ENCODE data around the gene FBXW12. TPM values are rescaled to one million over a fixed set of nuclear protein-coding genes. Genes with fewer than 3 reads are reported as not detected.

Gene FBXW12
- total RNA-seq, 1 experiment from 2014 or later: not detected

GRCh38 chr3:48405343-48405881, 33.4 kb downstream of the FBXW12 start:
- intact Hi-C loops (cut with micrococcal nuclease; ENCODE audit: unreplicated experiment): no loop called here
- Mint-ChIP-seq H3K36me3 (ENCODE audit: insufficient read depth, unreplicated experiment) (peaks cover 38% of the 10 kb centered on the region), H3K4me1 (ENCODE audit: low read depth, unreplicated experiment) (peaks cover 13% of the 10 kb centered on the region), H3K4me3 (ENCODE audit: low read depth, unreplicated experiment) (no peak overlapping the region), H3K27ac (ENCODE audit: unreplicated experiment) (no peak overlapping the region), H3K27me3 (ENCODE audit: unreplicated experiment) (no peaks in the 10 kb centered on the region), H3K9me3 (ENCODE audit: low read depth, unreplicated experiment) (no peaks in the 10 kb centered on the region)
- BruUV-seq (replicated peaks): no TSS peak
- DNase-seq: no peak
- CTCF ChIA-PET: interaction anchor here (1.7 kb wide), 1 partner anchor 31 kb away, joined by 5 read pairs; no protein-coding TSS in a partner anchor
- TF ChIP-seq, protein P1, sequence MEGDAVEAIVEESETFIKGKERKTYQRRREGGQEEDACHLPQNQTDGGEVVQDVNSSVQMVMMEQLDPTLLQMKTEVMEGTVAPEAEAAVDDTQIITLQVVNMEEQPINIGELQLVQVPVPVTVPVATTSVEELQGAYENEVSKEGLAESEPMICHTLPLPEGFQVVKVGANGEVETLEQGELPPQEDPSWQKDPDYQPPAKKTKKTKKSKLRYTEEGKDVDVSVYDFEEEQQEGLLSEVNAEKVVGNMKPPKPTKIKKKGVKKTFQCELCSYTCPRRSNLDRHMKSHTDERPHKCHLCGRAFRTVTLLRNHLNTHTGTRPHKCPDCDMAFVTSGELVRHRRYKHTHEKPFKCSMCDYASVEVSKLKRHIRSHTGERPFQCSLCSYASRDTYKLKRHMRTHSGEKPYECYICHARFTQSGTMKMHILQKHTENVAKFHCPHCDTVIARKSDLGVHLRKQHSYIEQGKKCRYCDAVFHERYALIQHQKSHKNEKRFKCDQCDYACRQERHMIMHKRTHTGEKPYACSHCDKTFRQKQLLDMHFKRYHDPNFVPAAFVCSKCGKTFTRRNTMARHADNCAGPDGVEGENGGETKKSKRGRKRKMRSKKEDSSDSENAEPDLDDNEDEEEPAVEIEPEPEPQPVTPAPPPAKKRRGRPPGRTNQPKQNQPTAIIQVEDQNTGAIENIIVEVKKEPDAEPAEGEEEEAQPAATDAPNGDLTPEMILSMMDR (IDR thresholded peaks at IDR 0.05; ENCODE audit: unreplicated experiment): no peak

GRCh38 chr3:48405971-48406370, 34.0 kb downstream of the FBXW12 start:
- no peak overlapping the region for H3K4me3 Mint-ChIP-seq (ENCODE audit: low read depth, unreplicated experiment)
- H3K9me3 Mint-ChIP-seq (ENCODE audit: low read depth, unreplicated experiment): no peaks in the 10 kb centered on the region
- H3K36me3 Mint-ChIP-seq (ENCODE audit: insufficient read depth, unreplicated experiment): peaks cover 39% of the 10 kb centered on the region
- TF ChIP-seq, protein P1 (IDR thresholded peaks at IDR 0.05; ENCODE audit: unreplicated experiment): no peak
- intact Hi-C loops (cut with micrococcal nuclease; ENCODE audit: unreplicated experiment): no loop called here
- CTCF ChIA-PET: interaction anchor here (0.5 to 3.4 kb wide), 3 partner anchors 30 to 167 kb away, joined by 4 to 14 read pairs (median 5); no protein-coding TSS in a partner anchor
- H3K27ac Mint-ChIP-seq (ENCODE audit: unreplicated experiment): no peak overlapping the region
- peaks cover 13% of the 10 kb centered on the region for H3K4me1 Mint-ChIP-seq (ENCODE audit: low read depth, unreplicated experiment)
- no peak for DNase-seq
- no TSS peak for BruUV-seq (replicated peaks)
- no peaks in the 10 kb centered on the region for H3K27me3 Mint-ChIP-seq (ENCODE audit: unreplicated experiment)

DNA sequence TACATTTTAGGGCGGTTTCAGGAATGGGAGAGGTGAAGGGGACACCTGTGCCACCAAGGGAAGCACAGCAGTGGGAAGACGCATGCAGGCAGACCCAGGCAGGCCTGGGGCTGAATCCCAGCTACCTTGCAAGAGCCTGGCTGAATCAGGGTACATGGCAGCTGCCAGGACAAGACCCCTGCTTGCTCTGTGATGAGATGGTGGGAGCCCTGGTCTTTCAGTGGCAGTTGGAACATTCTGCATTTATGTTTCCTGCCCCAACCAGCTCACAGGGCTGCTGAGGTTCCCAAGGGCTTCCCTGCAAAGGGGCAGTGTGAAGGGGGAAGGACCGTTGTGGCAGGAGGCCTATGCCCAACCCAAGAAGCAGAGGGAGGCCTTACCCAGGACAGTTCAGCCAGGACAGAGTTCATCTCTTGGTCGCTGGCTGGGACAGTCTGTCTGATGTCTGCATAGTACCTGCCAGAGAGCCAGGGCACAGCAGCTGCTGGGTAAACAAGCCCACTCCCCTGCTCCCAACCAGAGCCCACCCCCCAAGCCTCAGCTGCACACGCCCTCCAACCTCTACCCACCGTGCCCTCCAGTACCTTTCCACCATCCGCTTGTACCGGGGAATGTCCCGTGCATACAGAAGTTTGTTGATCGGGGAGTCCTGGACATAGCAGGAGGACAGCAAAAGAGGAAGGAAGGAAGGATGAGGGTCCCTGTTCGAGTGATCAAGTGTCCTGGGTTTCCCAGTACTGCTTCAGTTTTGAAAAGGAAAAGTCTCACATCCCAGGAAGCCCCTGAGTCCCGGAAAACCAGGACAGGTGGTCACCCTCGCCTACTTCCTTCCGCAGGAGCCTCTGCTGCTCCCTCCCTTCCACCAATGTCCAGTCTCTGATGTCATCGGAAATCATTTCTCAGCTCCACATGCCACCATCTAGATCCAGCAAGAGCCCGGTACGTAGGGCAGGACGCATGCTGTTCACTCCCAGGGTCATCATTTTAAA, 34.7 kb downstream of the FBXW12 start:
- CTCF ChIA-PET: interaction anchor here (0.5 to 3.4 kb wide), 2 partner anchors 29 to 168 kb away, joined by 4 to 14 read pairs; no protein-coding TSS in a partner anchor
- TF ChIP-seq, protein P1 (IDR thresholded peaks at IDR 0.05; ENCODE audit: unreplicated experiment): no peak
- no TSS peak for BruUV-seq (replicated peaks)
- Mint-ChIP-seq H3K27me3 (ENCODE audit: unreplicated experiment) (no peaks in the 10 kb centered on the region), H3K36me3 (ENCODE audit: insufficient read depth, unreplicated experiment) (peaks cover 38% of the 10 kb centered on the region), H3K4me1 (ENCODE audit: low read depth, unreplicated experiment) (peaks cover 13% of the 10 kb centered on the region), H3K4me3 (ENCODE audit: low read depth, unreplicated experiment) (no peak overlapping the region), H3K9me3 (ENCODE audit: low read depth, unreplicated experiment) (no peaks in the 10 kb centered on the region), H3K27ac (ENCODE audit: unreplicated experiment) (no peak overlapping the region)
- DNase-seq: no peak
- intact Hi-C loops (cut with micrococcal nuclease; ENCODE audit: unreplicated experiment): no loop called here

DNA sequence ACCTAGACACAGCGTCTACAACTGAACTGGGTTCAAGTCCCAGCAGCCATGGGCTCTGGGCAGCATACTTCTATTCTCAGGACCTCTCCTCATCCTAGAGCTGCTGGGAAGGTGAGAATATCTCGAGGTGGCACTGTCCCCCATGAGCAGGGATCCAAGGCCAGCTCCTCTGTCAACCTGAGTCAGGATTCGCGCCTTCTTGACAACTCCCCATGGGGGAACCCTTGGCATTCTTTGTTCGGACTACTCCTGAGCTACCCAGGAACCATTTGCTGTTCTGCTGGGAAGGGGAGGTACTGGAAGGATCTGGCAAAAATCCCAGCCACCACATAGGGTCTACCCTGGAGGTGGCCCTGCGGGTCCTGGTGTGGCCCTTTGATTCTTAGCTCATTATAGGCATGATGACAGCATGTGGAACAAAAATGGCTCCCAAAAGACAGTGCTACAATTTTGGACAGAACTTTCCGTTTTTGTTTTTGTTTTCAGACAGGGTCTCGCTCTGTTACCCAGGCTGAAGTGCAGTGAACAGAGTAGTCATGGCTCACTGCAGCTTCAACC, 35.6 kb downstream of the FBXW12 start:
- H3K4me3 Mint-ChIP-seq (ENCODE audit: low read depth, unreplicated experiment): no peak overlapping the region
- no TSS peak for BruUV-seq (replicated peaks)
- peaks cover 6% of the 10 kb centered on the region for H3K4me1 Mint-ChIP-seq (ENCODE audit: low read depth, unreplicated experiment)
- H3K27me3 Mint-ChIP-seq (ENCODE audit: unreplicated experiment): no peaks in the 10 kb centered on the region
- TF ChIP-seq, protein P1 (IDR thresholded peaks at IDR 0.05; ENCODE audit: unreplicated experiment): no peak
- no peak overlapping the region for H3K27ac Mint-ChIP-seq (ENCODE audit: unreplicated experiment)
- no peak for DNase-seq
- peaks cover 39% of the 10 kb centered on the region for H3K36me3 Mint-ChIP-seq (ENCODE audit: insufficient read depth, unreplicated experiment)
- intact Hi-C loops (cut with micrococcal nuclease; ENCODE audit: unreplicated experiment): no loop called here
- CTCF ChIA-PET: interaction anchor here (0.6 to 3.4 kb wide), 2 partner anchors 28 to 115 kb away, joined by 5 to 14 read pairs; no protein-coding TSS in a partner anchor
- no peaks in the 10 kb centered on the region for H3K9me3 Mint-ChIP-seq (ENCODE audit: low read depth, unreplicated experiment)

Measured in Calu3 (cell line).